Measurements from ENCODE around the gene EEF2K. TPM values are rescaled to one million over a fixed set of nuclear protein-coding genes. Genes with fewer than 3 reads are reported as not detected.

Gene EEF2K
- total RNA-seq, 1 donor from 2014 or later, result 22.1 TPM

GRCh38 chr16:22311520-22311919 is 105.4 kb downstream of the EEF2K start:
- no peak overlapping the region for H3K27ac Mint-ChIP-seq
- H3K36me3 Mint-ChIP-seq, result peaks cover 21% of the 10 kb centered on the region
- H3K4me3 Mint-ChIP-seq, result no peak overlapping the region

GRCh38 chr16:22312897-22313781 is 107.1 kb downstream of the EEF2K start:
- Mint-ChIP-seq H3K4me1 (no peaks in the 10 kb centered on the region), H3K4me3 (no peak overlapping the region), H3K36me3 (peaks cover 18% of the 10 kb centered on the region), H3K27ac (no peak overlapping the region), H3K9me3 (no peaks in the 10 kb centered on the region), H3K27me3 (ENCODE audit: low read depth) (no peaks in the 10 kb centered on the region)
- no peak for TF ChIP-seq CTCF (IDR thresholded peaks at IDR 0.05; ENCODE audit: unreplicated experiment)
- no peak for DNase-seq (ENCODE audit: low spot score in 2 of 2, unreplicated experiment in 2 of 2)

More at GRCh38 chr16:22311520-22311919, 105.4 kb downstream of the EEF2K start:
- no peak for TF ChIP-seq CTCF (IDR thresholded peaks at IDR 0.05; ENCODE audit: unreplicated experiment)
- Mint-ChIP-seq H3K9me3 (no peaks in the 10 kb centered on the region), H3K27me3 (ENCODE audit: low read depth) (no peaks in the 10 kb centered on the region), H3K4me1 (no peaks in the 10 kb centered on the region)
- DNase-seq (ENCODE audit: low spot score in 2 of 2, unreplicated experiment in 2 of 2), result no peak

- no peak overlapping the region for H3K4me3 Mint-ChIP-seq
- DNase-seq (ENCODE audit: low spot score in 2 of 2, unreplicated experiment in 2 of 2), result no peak
- no peaks in the 10 kb centered on the region for H3K4me1 Mint-ChIP-seq
- H3K27me3 Mint-ChIP-seq (ENCODE audit: low read depth), result no peaks in the 10 kb centered on the region
- peaks cover 19% of the 10 kb centered on the region for H3K36me3 Mint-ChIP-seq
- H3K27ac Mint-ChIP-seq, result no peak overlapping the region
- H3K9me3 Mint-ChIP-seq, result no peaks in the 10 kb centered on the region
- TF ChIP-seq CTCF (IDR thresholded peaks at IDR 0.05; ENCODE audit: unreplicated experiment), result no peak
Observed at GRCh38 chr16:22313876-22314470, 107.9 kb downstream of the EEF2K start.

GRCh38 chr16:22314661-22315626 is 108.9 kb downstream of the EEF2K start:
- Mint-ChIP-seq H3K27me3 (ENCODE audit: low read depth) (no peaks in the 10 kb centered on the region), H3K27ac (no peak overlapping the region), H3K4me1 (no peaks in the 10 kb centered on the region), H3K36me3 (peaks cover 19% of the 10 kb centered on the region), H3K4me3 (no peak overlapping the region), H3K9me3 (no peaks in the 10 kb centered on the region)
- no peak for TF ChIP-seq CTCF (IDR thresholded peaks at IDR 0.05; ENCODE audit: unreplicated experiment)
- DNase-seq (ENCODE audit: low spot score in 2 of 2, unreplicated experiment in 2 of 2), result no peak

- no peak for TF ChIP-seq CTCF (IDR thresholded peaks at IDR 0.05; ENCODE audit: unreplicated experiment)
- peaks cover 19% of the 10 kb centered on the region for H3K36me3 Mint-ChIP-seq
- no peak overlapping the region for H3K27ac Mint-ChIP-seq
- H3K4me1 Mint-ChIP-seq, result no peaks in the 10 kb centered on the region
- H3K27me3 Mint-ChIP-seq (ENCODE audit: low read depth), result no peaks in the 10 kb centered on the region
- no peaks in the 10 kb centered on the region for H3K9me3 Mint-ChIP-seq
- H3K4me3 Mint-ChIP-seq, result no peak overlapping the region
- no peak for DNase-seq (ENCODE audit: low spot score in 2 of 2, unreplicated experiment in 2 of 2)
Observed at GRCh38 chr16:22315979-22316378, 109.9 kb downstream of the EEF2K start.
